IPS-11a (cell line): Measurements from ENCODE around the gene RPL32.
A peak's percentile ranks its signal among the peaks of the same experiment; 100 is the strongest.
"Not testable (repeated sequence)": the region's sequence is repeated elsewhere in the genome, so short reads cannot be mapped to it uniquely, and the experiment has no call there.

ENCODE experiments used
- H3K4me3 ChIP-seq: one replicate; pipeline ENCODE4 v1.5.1; 2013; ENCODE audit warnings: low read depth, low read length, control low read depth

RPL32 gene

GRCh38 chr3:12868039-12869034 is 27.0 kb upstream of the RPL32 start:
- H3K4me3 ChIP-seq: peak overlapping the region; percentile 47

- H3K4me3 ChIP-seq: no peak overlapping the region
Measured at GRCh38 chr3:12866836-12867235, 25.5 kb upstream of the RPL32 start.

GRCh38 chr3:12865271-12865670 is 23.9 kb upstream of the RPL32 start:
- no peak overlapping the region for H3K4me3 ChIP-seq

- no peak overlapping the region for H3K4me3 ChIP-seq
Measured at GRCh38 chr3:12862387-12862786, 21.0 kb upstream of the RPL32 start.

- H3K4me3 ChIP-seq: no peak overlapping the region
Measured at GRCh38 chr3:12861611-12862010, 20.2 kb upstream of the RPL32 start.

GRCh38 chr3:12859840-12860239 is 18.5 kb upstream of the RPL32 start:
- H3K4me3 ChIP-seq: no peak overlapping the region

- no peak overlapping the region for H3K4me3 ChIP-seq
Measured at GRCh38 chr3:12856626-12857025, 15.3 kb upstream of the RPL32 start.

GRCh38 chr3:12854565-12854964 is 13.2 kb upstream of the RPL32 start:
- no peak overlapping the region for H3K4me3 ChIP-seq

GRCh38 chr3:12853847-12854246 is 12.5 kb upstream of the RPL32 start:
- H3K4me3 ChIP-seq: not testable (repeated sequence)

- H3K4me3 ChIP-seq: no peak overlapping the region
Measured at GRCh38 chr3:12852201-12852600, 10.8 kb upstream of the RPL32 start.

GRCh38 chr3:12845811-12846210 is 4.4 kb upstream of the RPL32 start:
- no peak overlapping the region for H3K4me3 ChIP-seq

GRCh38 chr3:12842469-12842868 is 1.1 kb upstream of the RPL32 start:
- H3K4me3 ChIP-seq: no peak overlapping the region

- H3K4me3 ChIP-seq: no peak overlapping the region
Measured at GRCh38 chr3:12841970-12842328, 584 bp upstream of the RPL32 start.

GRCh38 chr3:12840591-12841148 is 695 bp downstream of the RPL32 start:
- peak overlapping the region; percentile 99 for H3K4me3 ChIP-seq

GRCh38 chr3:12840148-12840547 is 1.2 kb downstream of the RPL32 start:
- H3K4me3 ChIP-seq: peak overlapping the region; percentile 99

GRCh38 chr3:12839156-12839946 is 2.0 kb downstream of the RPL32 start:
- H3K4me3 ChIP-seq: no peak overlapping the region

GRCh38 chr3:12838179-12838965 is 3.0 kb downstream of the RPL32 start:
- no peak overlapping the region for H3K4me3 ChIP-seq

- H3K4me3 ChIP-seq: no peak overlapping the region
Measured at GRCh38 chr3:12837295-12837986, 3.9 kb downstream of the RPL32 start.

GRCh38 chr3:12835052-12835665 is 6.2 kb downstream of the RPL32 start:
- no peak overlapping the region for H3K4me3 ChIP-seq
